ENCODE data around the gene PPARA. TPM values are rescaled to one million over a fixed set of nuclear protein-coding genes. Genes with fewer than 3 reads are reported as not detected.

Gene PPARA
- total RNA-seq, 2 donors from 2014 or later, result 31.7 to 36.1 TPM

GRCh38 chr22:46109474-46110003 is 40.8 kb upstream of the PPARA start:
- no peaks in the 10 kb centered on the region for H3K36me3 Mint-ChIP-seq
- no peaks in the 10 kb centered on the region for H3K9me3 Mint-ChIP-seq
- DNase-seq (ENCODE audit: low spot score), result no peak
- H3K4me3 Mint-ChIP-seq, result no peak overlapping the region
- peaks cover 0 to 3% of the 10 kb centered on the region in 2 donors for H3K4me1 Mint-ChIP-seq (ENCODE audit: low read depth in 2 of 2)
- H3K27ac Mint-ChIP-seq, result no peak overlapping the region
- H3K27me3 Mint-ChIP-seq, result no peaks in the 10 kb centered on the region
- ATAC-seq, result no peak

- H3K27ac Mint-ChIP-seq, result no peak overlapping the region
- no peak for ATAC-seq
- H3K27me3 Mint-ChIP-seq, result no peaks in the 10 kb centered on the region
These were observed 40.1 kb upstream of the PPARA start for GRCh38 chr22:46110215-46110614.

GRCh38 chr22:46111645-46112306 is 38.5 kb upstream of the PPARA start:
- DNase-seq (ENCODE audit: low spot score), result no peak
- no peak overlapping the region for H3K27ac Mint-ChIP-seq
- no peak for ATAC-seq
- H3K9me3 Mint-ChIP-seq, result no peaks in the 10 kb centered on the region
- no peak overlapping the region for H3K4me3 Mint-ChIP-seq
- no peaks in the 10 kb centered on the region for H3K27me3 Mint-ChIP-seq
- H3K36me3 Mint-ChIP-seq, result no peaks in the 10 kb centered on the region
- peaks cover 0 to 5% of the 10 kb centered on the region in 2 donors for H3K4me1 Mint-ChIP-seq (ENCODE audit: low read depth in 2 of 2)

More at GRCh38 chr22:46110215-46110614, 40.1 kb upstream of the PPARA start:
- Mint-ChIP-seq H3K36me3 (no peaks in the 10 kb centered on the region), H3K4me1 (ENCODE audit: low read depth in 2 of 2) (peaks cover 0 to 3% of the 10 kb centered on the region in 2 donors), H3K4me3 (no peak overlapping the region), H3K9me3 (no peaks in the 10 kb centered on the region)
- no peak for DNase-seq (ENCODE audit: low spot score)

- Mint-ChIP-seq H3K36me3 (no peaks in the 10 kb centered on the region), H3K4me1 (ENCODE audit: low read depth in 2 of 2) (peaks cover 0 to 5% of the 10 kb centered on the region in 2 donors), H3K4me3 (no peak overlapping the region), H3K27ac (no peak overlapping the region), H3K9me3 (no peaks in the 10 kb centered on the region), H3K27me3 (no peaks in the 10 kb centered on the region)
- ATAC-seq, result no peak
- DNase-seq (ENCODE audit: low spot score), result no peak
These were observed 37.9 kb upstream of the PPARA start for GRCh38 chr22:46112405-46112804.

- Mint-ChIP-seq H3K4me1 (ENCODE audit: low read depth in 2 of 2) (peaks cover 0 to 7% of the 10 kb centered on the region in 2 donors), H3K4me3 (no peak overlapping the region), H3K27me3 (no peaks in the 10 kb centered on the region), H3K9me3 (no peaks in the 10 kb centered on the region), H3K36me3 (no peaks in the 10 kb centered on the region), H3K27ac (no peak overlapping the region)
- no peak for DNase-seq (ENCODE audit: low spot score)
- ATAC-seq, result no peak
These were observed 37.0 kb upstream of the PPARA start for GRCh38 chr22:46113110-46113909.

- no peaks in the 10 kb centered on the region for H3K36me3 Mint-ChIP-seq
- no peaks in the 10 kb centered on the region for H3K27me3 Mint-ChIP-seq
- no peak for ATAC-seq
- DNase-seq (ENCODE audit: low spot score), result no peak
- H3K27ac Mint-ChIP-seq, result no peak overlapping the region
- no peaks in the 10 kb centered on the region for H3K9me3 Mint-ChIP-seq
- no peak overlapping the region for H3K4me3 Mint-ChIP-seq
- H3K4me1 Mint-ChIP-seq (ENCODE audit: low read depth in 2 of 2), result peaks cover 0 to 11% of the 10 kb centered on the region in 2 donors
These were observed 36.3 kb upstream of the PPARA start for GRCh38 chr22:46113910-46114517.

- H3K4me3 Mint-ChIP-seq, result no peak overlapping the region
These were observed 35.6 kb upstream of the PPARA start for GRCh38 chr22:46114518-46115387.

GRCh38 chr22:46115388-46115678 is 35.0 kb upstream of the PPARA start:
- Mint-ChIP-seq H3K27ac (no peak overlapping the region), H3K4me3 (no peak overlapping the region), H3K4me1 (ENCODE audit: low read depth in 2 of 2) (peaks cover 0 to 11% of the 10 kb centered on the region in 2 donors), H3K9me3 (no peaks in the 10 kb centered on the region), H3K27me3 (no peaks in the 10 kb centered on the region), H3K36me3 (no peaks in the 10 kb centered on the region)
- ATAC-seq (no peak), DNase-seq (ENCODE audit: low spot score) (no peak)

More at GRCh38 chr22:46114518-46115387, 35.6 kb upstream of the PPARA start:
- ATAC-seq (no peak), DNase-seq (ENCODE audit: low spot score) (no peak)
- no peaks in the 10 kb centered on the region for H3K27me3 Mint-ChIP-seq
- H3K27ac Mint-ChIP-seq, result no peak overlapping the region
- H3K36me3 Mint-ChIP-seq, result no peaks in the 10 kb centered on the region
- no peaks in the 10 kb centered on the region for H3K9me3 Mint-ChIP-seq
- H3K4me1 Mint-ChIP-seq (ENCODE audit: low read depth in 2 of 2), result peaks cover 0 to 11% of the 10 kb centered on the region in 2 donors

- H3K4me1 Mint-ChIP-seq (ENCODE audit: low read depth in 2 of 2), result peaks cover 0 to 11% of the 10 kb centered on the region in 2 donors
- DNase-seq (ENCODE audit: low spot score), result no peak
- no peaks in the 10 kb centered on the region for H3K9me3 Mint-ChIP-seq
- no peak overlapping the region for H3K4me3 Mint-ChIP-seq
- H3K36me3 Mint-ChIP-seq, result no peaks in the 10 kb centered on the region
- no peak overlapping the region for H3K27ac Mint-ChIP-seq
- H3K27me3 Mint-ChIP-seq, result no peaks in the 10 kb centered on the region
- ATAC-seq, result no peak
These were observed 34.4 kb upstream of the PPARA start for GRCh38 chr22:46115755-46116490.

GRCh38 chr22:46116491-46116958 is 33.8 kb upstream of the PPARA start:
- H3K4me1 Mint-ChIP-seq (ENCODE audit: low read depth in 2 of 2), result peaks cover 0 to 11% of the 10 kb centered on the region in 2 donors
- H3K27ac Mint-ChIP-seq, result no peak overlapping the region
- H3K9me3 Mint-ChIP-seq, result no peaks in the 10 kb centered on the region
- no peaks in the 10 kb centered on the region for H3K36me3 Mint-ChIP-seq
- DNase-seq (ENCODE audit: low spot score) (peak; percentile 90), ATAC-seq (peak; percentile 94 to 95)
- H3K27me3 Mint-ChIP-seq, result no peaks in the 10 kb centered on the region
- H3K4me3 Mint-ChIP-seq, result no peak overlapping the region

GRCh38 chr22:46117206-46118199 is 32.8 kb upstream of the PPARA start:
- H3K4me1 Mint-ChIP-seq (ENCODE audit: low read depth in 2 of 2), result peaks cover 0 to 10% of the 10 kb centered on the region in 2 donors
- no peaks in the 10 kb centered on the region for H3K27me3 Mint-ChIP-seq
- ATAC-seq, result no peak
- no peak overlapping the region for H3K27ac Mint-ChIP-seq
- H3K36me3 Mint-ChIP-seq, result no peaks in the 10 kb centered on the region
- H3K4me3 Mint-ChIP-seq, result no peak overlapping the region
- H3K9me3 Mint-ChIP-seq, result no peaks in the 10 kb centered on the region
- DNase-seq (ENCODE audit: low spot score), result no peak
